Neural cell (in vitro differentiated cells): ENCODE results near the gene NTN3. TPM values are rescaled to one million over a fixed set of nuclear protein-coding genes. Genes with fewer than 3 reads are reported as not detected.
"Not testable (repeated sequence)": the region's sequence is repeated elsewhere in the genome, so short reads cannot be mapped to it uniquely, and the experiment has no call there.

Experiments used
- H2AFZ ChIP-seq: fragments of 200-600, 300-800 bp; sonication (generic), shearing (Covaris generic); 2 replicates; pipeline ENCODE4 v1.6.0; 2014; ENCODE audit warnings: low read depth, mild to moderate bottlenecking, antibody characterized with exemption, low read length, moderate library complexity
- H3F3A ChIP-seq: fragments of 200-600 bp; shearing (Covaris generic); 2 replicates; pipeline ENCODE4 v1.6.1; 2016; ENCODE audit warnings: mild to moderate bottlenecking, moderate library complexity, mixed read lengths, antibody characterized with exemption, low read length; ENCODE audit not compliant: insufficient read depth, poor library complexity, severe bottlenecking
- H3K27ac ChIP-seq: fragments of 200-600, 300-800 bp; sonication (generic), shearing (Covaris generic); 2 replicates; pipeline ENCODE4 v1.5.1; 2014; ENCODE audit warnings: mild to moderate bottlenecking, low read length, moderate library complexity
- H3K27me3 ChIP-seq: fragments of 300-800, 200-600 bp; sonication (generic), shearing (Covaris generic); 2 replicates; pipeline ENCODE4 v1.6.0; 2014; ENCODE audit warnings: mild to moderate bottlenecking, low read depth, low read length, moderate library complexity; ENCODE audit not compliant: insufficient read depth
- H3K36me3 ChIP-seq: fragments of 300-800, 200-600 bp; sonication (generic), shearing (Covaris generic); 2 replicates; pipeline ENCODE4 v1.5.1; 2014; ENCODE audit warnings: mild to moderate bottlenecking, antibody characterized with exemption, low read length, moderate library complexity; ENCODE audit not compliant: insufficient read depth
- H3K4me2 ChIP-seq: fragments of 300-800, 200-600 bp; sonication (generic), shearing (Covaris generic); 2 replicates; pipeline ENCODE4 v1.6.0; 2014; ENCODE audit warnings: mild to moderate bottlenecking, low read length
- H3K4me3 ChIP-seq: fragments of 300-800, 200-600 bp; sonication (generic), shearing (Covaris generic); 2 replicates; pipeline ENCODE4 v1.5.1; 2014; ENCODE audit warnings: mild to moderate bottlenecking, low read length, moderate library complexity
- H3K79me2 ChIP-seq: fragments of 200-600 bp; shearing (Covaris generic); replicated peaks from 2 replicates; pipeline ENCODE4 v1.6.0; 2014; ENCODE audit warnings: mild to moderate bottlenecking, low read length, moderate library complexity; ENCODE audit not compliant: insufficient read depth
- H3K9ac ChIP-seq: fragments of 300-800, 200-600 bp; sonication (generic), shearing (Covaris generic); 2 replicates; pipeline ENCODE4 v1.6.1; 2016; ENCODE audit warnings: mild to moderate bottlenecking, low read length, mixed read lengths
- H3K9me2 ChIP-seq: fragments of 200-600 bp; shearing (Covaris generic); 2 replicates; pipeline ENCODE4 v1.6.1; 2016; ENCODE audit warnings: mild to moderate bottlenecking, low read length, mixed read lengths; ENCODE audit not compliant: insufficient read depth
- H3K9me3 ChIP-seq: fragments of 200-600, 300-800 bp; sonication (generic), shearing (Covaris generic); 2 replicates; pipeline ENCODE4 v1.6.1; 2016; ENCODE audit warnings: mild to moderate bottlenecking, mixed run types, low read length, moderate library complexity, mixed read lengths
- H4K20me1 ChIP-seq: fragments of 200-600 bp; shearing (Covaris generic); 2 replicates; pipeline ENCODE4 v1.6.1; 2016; ENCODE audit warnings: mild to moderate bottlenecking, mixed run types; ENCODE audit not compliant: insufficient read depth
- EP300 ChIP-seq: fragments of 450-650 bp; conservative IDR thresholded peaks from 2 replicates; pipeline ENCODE4 v1.6.1; 2014; ENCODE audit warnings: antibody characterized with exemption, mild to moderate bottlenecking, moderate library complexity; ENCODE audit not compliant: poor library complexity, severe bottlenecking
- EZH2 ChIP-seq: fragments of 200-600, 300-800 bp; shearing (Covaris generic), sonication (generic); IDR thresholded peaks from 2 replicates; pipeline ENCODE4 v1.6.1; 2014; ENCODE audit warnings: antibody characterized with exemption, low read length, borderline replicate concordance, mild to moderate bottlenecking; ENCODE audit not compliant: insufficient read depth, poor library complexity, severe bottlenecking
- MXI1 ChIP-seq: fragments of 450-650 bp; conservative IDR thresholded peaks from 2 replicates; pipeline ENCODE4 v1.6.1; 2014; ENCODE audit warnings: antibody characterized with exemption, mild to moderate bottlenecking; ENCODE audit not compliant: poor library complexity, severe bottlenecking
- POLR2AphosphoS5 ChIP-seq: IDR thresholded peaks from 2 replicates; pipeline ENCODE4 v1.6.1; 2012
- RAD21 ChIP-seq: fragments of 450-650 bp; conservative IDR thresholded peaks from 2 replicates; pipeline ENCODE4 v1.6.1; 2014; ENCODE audit warnings: antibody characterized with exemption, mild to moderate bottlenecking, moderate library complexity
- SMC3 ChIP-seq: fragments of 450-650 bp; conservative IDR thresholded peaks from 2 replicates; pipeline ENCODE4 v1.6.1; 2014; ENCODE audit warnings: antibody characterized with exemption, mild to moderate bottlenecking, moderate library complexity; ENCODE audit not compliant: poor library complexity
- TAF1 ChIP-seq: IDR thresholded peaks from 2 replicates; pipeline ENCODE4 v1.6.1; 2012; ENCODE audit warnings: low read depth
- polyA plus RNA-seq: library from polyadenylated mRNA; depleted of rRNA; stranded (reverse); fragments of >200 nt; gene quantifications from 2 replicates; pipeline ENCODE4 v1.2.3, GENCODE V29; 2014
- TF ChIP-seq, protein P1 (sequence below): fragments of 450-650 bp; IDR thresholded peaks from 2 replicates; pipeline ENCODE4 v1.5.1; 2014; ENCODE audit warnings: antibody characterized with exemption, mild to moderate bottlenecking, moderate library complexity; ENCODE audit not compliant: poor library complexity, severe bottlenecking
- TF ChIP-seq, protein P2 (sequence below): IDR thresholded peaks from 2 replicates; pipeline ENCODE4 v1.6.1; 2012; ENCODE audit warnings: borderline replicate concordance

The NTN3 gene
- polyA plus RNA-seq, 1 donor from 2014 or later = 1.2 TPM

DNA sequence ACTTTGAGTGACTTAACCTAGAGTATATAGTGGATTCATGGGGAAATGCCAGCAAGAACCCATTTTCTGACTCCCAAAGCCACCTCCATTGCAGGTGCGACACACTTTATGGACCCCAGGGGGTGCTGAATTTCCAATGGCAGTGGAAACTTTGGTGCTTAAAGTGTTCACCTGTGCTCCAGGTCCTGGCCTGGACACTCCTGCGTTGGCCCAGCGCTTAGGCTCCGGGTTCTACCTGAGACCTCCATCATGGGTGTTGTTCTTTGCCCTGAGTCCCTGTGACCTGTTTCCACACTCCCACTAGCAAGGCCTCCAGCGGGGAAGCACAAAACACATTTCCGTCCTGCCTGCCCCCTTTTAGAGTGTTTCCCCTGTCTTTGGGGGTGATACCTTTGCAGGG lies 38.8 kb upstream of the NTN3 start:
- Histone ChIP-seq H3K36me3 (peaks cover 5% of the 10 kb centered on the region), H3K4me2 (no peak overlapping the region), H3K9ac (no peak overlapping the region), H4K20me1 (no peaks in the 10 kb centered on the region), H3K9me3 (no peaks in the 10 kb centered on the region), H3K27me3 (no peaks in the 10 kb centered on the region), H2AFZ (no peak overlapping the region), H3K9me2 (no peaks in the 10 kb centered on the region), H3K4me3 (no peak overlapping the region), H3K79me2 (peaks cover 6% of the 10 kb centered on the region), H3F3A (no peaks in the 10 kb centered on the region), H3K27ac (no peak overlapping the region)
- no peak for TF ChIP-seq EZH2
- TF ChIP-seq RAD21 = no peak
- TF ChIP-seq MXI1 = no peak
- TF ChIP-seq EP300 = no peak
- no peak for TF ChIP-seq POLR2AphosphoS5
- TF ChIP-seq, protein P1, sequence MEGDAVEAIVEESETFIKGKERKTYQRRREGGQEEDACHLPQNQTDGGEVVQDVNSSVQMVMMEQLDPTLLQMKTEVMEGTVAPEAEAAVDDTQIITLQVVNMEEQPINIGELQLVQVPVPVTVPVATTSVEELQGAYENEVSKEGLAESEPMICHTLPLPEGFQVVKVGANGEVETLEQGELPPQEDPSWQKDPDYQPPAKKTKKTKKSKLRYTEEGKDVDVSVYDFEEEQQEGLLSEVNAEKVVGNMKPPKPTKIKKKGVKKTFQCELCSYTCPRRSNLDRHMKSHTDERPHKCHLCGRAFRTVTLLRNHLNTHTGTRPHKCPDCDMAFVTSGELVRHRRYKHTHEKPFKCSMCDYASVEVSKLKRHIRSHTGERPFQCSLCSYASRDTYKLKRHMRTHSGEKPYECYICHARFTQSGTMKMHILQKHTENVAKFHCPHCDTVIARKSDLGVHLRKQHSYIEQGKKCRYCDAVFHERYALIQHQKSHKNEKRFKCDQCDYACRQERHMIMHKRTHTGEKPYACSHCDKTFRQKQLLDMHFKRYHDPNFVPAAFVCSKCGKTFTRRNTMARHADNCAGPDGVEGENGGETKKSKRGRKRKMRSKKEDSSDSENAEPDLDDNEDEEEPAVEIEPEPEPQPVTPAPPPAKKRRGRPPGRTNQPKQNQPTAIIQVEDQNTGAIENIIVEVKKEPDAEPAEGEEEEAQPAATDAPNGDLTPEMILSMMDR = no peak
- TF ChIP-seq, protein P2, sequence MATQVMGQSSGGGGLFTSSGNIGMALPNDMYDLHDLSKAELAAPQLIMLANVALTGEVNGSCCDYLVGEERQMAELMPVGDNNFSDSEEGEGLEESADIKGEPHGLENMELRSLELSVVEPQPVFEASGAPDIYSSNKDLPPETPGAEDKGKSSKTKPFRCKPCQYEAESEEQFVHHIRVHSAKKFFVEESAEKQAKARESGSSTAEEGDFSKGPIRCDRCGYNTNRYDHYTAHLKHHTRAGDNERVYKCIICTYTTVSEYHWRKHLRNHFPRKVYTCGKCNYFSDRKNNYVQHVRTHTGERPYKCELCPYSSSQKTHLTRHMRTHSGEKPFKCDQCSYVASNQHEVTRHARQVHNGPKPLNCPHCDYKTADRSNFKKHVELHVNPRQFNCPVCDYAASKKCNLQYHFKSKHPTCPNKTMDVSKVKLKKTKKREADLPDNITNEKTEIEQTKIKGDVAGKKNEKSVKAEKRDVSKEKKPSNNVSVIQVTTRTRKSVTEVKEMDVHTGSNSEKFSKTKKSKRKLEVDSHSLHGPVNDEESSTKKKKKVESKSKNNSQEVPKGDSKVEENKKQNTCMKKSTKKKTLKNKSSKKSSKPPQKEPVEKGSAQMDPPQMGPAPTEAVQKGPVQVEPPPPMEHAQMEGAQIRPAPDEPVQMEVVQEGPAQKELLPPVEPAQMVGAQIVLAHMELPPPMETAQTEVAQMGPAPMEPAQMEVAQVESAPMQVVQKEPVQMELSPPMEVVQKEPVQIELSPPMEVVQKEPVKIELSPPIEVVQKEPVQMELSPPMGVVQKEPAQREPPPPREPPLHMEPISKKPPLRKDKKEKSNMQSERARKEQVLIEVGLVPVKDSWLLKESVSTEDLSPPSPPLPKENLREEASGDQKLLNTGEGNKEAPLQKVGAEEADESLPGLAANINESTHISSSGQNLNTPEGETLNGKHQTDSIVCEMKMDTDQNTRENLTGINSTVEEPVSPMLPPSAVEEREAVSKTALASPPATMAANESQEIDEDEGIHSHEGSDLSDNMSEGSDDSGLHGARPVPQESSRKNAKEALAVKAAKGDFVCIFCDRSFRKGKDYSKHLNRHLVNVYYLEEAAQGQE = no peak
- no peak for TF ChIP-seq SMC3
- no peak for TF ChIP-seq TAF1

DNA sequence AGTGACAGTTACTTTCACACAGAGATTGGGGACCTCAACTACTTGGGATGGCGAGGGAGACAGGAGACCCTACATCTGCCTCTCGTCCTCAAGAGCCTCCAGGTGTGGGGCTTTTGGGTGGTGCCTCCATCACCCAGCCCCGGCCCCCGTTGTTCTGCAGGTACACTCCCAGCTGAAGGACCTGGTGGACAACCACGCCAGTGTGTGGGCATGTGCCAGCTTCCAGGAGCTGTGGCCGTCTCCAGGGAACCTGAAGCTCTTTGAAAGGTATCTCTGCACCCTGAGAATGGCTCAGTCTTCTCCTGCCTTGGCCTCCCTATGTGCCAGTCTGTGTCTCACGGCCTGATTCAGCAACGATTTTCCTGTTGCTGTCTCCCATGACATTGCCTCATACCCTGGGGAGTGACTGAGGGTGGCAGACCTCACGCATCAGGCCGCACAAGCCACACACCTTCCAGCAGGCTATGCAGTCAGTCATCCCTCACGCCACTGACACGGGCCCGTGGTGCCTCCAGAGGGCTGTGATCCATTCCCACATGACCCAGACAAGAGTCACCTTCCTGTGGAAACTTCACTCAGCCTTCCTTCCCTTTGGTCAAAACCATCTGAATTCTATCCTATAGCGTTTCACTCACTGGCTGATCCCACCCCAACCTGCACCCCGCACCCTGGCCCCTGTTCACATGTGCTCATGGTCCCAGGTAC lies 38.1 kb upstream of the NTN3 start:
- no peaks in the 10 kb centered on the region for H3K9me2 ChIP-seq
- H2AFZ ChIP-seq = no peak overlapping the region
- H3K27me3 ChIP-seq = no peaks in the 10 kb centered on the region
- no peak overlapping the region for H3K27ac ChIP-seq
- no peaks in the 10 kb centered on the region for H3F3A ChIP-seq
- no peaks in the 10 kb centered on the region for H3K9me3 ChIP-seq
- no peak for TF ChIP-seq EP300
- TF ChIP-seq MXI1 = no peak
- no peak for TF ChIP-seq SMC3
- no peak for TF ChIP-seq RAD21
- TF ChIP-seq, protein P2 = no peak
- TF ChIP-seq POLR2AphosphoS5 = no peak
- TF ChIP-seq, protein P1 = no peak
- H3K4me3 ChIP-seq = no peak overlapping the region
- no peaks in the 10 kb centered on the region for H4K20me1 ChIP-seq
- no peak overlapping the region for H3K4me2 ChIP-seq
- H3K9ac ChIP-seq = no peak overlapping the region
- peaks cover 6% of the 10 kb centered on the region for H3K79me2 ChIP-seq
- peaks cover 5% of the 10 kb centered on the region for H3K36me3 ChIP-seq

DNA sequence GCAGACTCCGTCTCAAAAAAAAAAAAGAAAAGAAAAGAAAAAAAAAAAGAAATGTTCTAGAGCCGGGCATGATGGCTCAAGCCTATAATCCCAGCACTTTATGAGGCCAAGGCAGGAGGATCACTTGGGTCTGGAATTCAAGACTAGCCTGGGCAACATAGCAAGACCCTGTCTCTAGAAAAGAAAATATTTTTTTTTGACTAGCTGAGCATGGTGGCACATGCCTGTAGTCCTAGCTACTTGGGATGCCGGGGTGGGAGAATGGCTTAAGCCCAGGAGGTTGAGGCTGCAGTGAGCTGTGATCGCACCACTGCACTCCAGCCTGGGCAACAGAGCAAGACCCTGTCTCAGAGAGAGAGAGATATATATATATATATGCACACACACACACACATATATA lies 35.9 kb upstream of the NTN3 start:
- H3K36me3 ChIP-seq, H3K27me3 ChIP-seq: not testable (repeated sequence)

More for the DNA sequence above, 35.9 kb upstream of the NTN3 start:
- not testable (repeated sequence) for H4K20me1 ChIP-seq, H3K79me2 ChIP-seq, H3K4me2 ChIP-seq, H3K27ac ChIP-seq, H3K9me3 ChIP-seq, H3K9me2 ChIP-seq, H3K9ac ChIP-seq, H3F3A ChIP-seq, H3K4me3 ChIP-seq, H2AFZ ChIP-seq
